GM18907 (cell line): ENCODE results near the gene MRPS24.
"Not testable (repeated sequence)": the region's sequence is repeated elsewhere in the genome, so short reads cannot be mapped to it uniquely, and the experiment has no call there.

ENCODE experiments used
- ATAC-seq: cut with Tn5 transposase; IDR thresholded peaks from one replicate; pipeline ENCODE4 v1.9.1; 2021; ENCODE audit warnings: mild to moderate bottlenecking, moderate library complexity; ENCODE audit not compliant: unreplicated experiment

Gene MRPS24

GRCh38 chr7:43869006-43869866 is at the start of gene MRPS24:
TSS of gene MRPS24 (minus strand) at chr7:43869517. CDS start at chr7:43869495, 22 bp downstream.
- ATAC-seq: peak; percentile 94

- no peak for ATAC-seq
Observed at GRCh38 chr7:43915907-43916306, 46.6 kb upstream of the MRPS24 start.

DNA sequence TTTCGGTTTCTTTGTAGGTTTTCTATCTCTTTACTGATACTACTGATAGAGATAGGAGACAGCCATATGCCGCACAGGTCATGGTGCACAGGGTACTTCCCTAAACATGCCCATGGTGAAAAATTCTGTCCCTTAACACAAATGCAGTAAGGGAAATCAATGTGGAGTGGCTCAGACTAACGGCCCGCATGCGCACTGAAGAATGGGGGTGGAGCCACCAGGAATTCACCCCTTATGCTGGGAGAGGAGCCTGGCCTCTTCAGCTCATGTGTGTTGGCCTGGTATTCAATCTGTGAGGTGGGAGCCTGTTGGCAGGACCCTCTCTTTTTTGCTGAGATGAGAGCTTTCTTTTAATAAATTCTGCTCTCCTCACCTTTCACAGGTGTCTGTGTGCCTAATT is 45.5 kb upstream of the MRPS24 start:
- no peak for ATAC-seq

- ATAC-seq: peak; percentile 82
Observed at GRCh38 chr7:43906331-43907010, 37.2 kb upstream of the MRPS24 start, which contains the start of gene URGCP. TSS of gene URGCP (minus strand) at chr7:43906596. CDS start at chr7:43906575, 21 bp downstream.

DNA sequence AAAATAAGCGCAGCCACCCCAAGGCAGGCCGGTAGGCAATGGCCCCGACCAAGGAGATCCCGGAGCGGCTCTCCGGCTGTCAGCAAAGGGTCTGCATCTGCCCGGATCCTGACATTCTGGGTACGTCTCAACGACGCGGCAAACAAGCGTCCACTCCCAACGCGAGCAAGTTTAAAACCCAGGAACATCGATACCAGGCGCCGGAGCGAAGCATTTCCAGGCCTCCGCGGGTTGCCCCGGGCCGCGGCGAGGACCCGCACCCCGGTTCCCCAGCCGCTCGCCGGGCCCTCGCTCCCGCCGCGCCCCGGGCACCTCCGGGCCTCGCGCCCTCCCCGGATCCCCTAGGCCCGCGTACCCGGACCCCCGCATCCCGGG is 36.6 kb upstream of the MRPS24 start:
- peak; percentile 45 for ATAC-seq

- ATAC-seq: no peak
Observed at GRCh38 chr7:43905209-43905946, 36.1 kb upstream of the MRPS24 start.

DNA sequence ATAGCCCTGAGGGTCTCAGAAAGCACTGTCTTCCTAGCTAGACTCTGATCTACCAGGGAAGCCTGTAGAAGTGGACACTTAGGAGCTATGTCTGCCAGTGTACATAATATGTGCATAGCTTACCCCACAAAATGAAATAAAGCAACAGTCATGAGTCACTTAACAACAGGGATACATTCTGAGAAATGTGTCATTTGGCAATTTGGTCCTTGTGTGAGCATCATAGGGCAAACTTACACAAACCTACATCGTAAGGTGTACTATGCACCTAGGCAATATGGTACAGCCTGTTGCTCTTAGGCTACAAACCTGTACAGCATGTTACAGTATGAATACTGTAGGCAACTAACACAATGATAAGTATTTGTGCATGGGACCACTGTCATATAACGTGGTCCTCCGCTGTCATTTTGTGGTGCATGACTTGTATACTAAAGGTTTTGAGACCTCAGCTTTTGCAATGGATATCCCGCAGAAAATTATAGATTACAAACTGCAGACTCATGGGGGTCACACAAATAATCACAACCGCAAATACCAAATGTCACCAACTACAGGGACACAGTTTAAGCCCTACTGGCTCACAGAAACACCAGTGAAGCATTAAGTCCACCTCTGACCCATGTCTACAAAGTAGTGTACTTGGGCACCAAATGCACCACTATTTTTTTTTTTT is 35.4 kb upstream of the MRPS24 start:
- no peak for ATAC-seq

GRCh38 chr7:43902542-43903054 is 33.3 kb upstream of the MRPS24 start:
- no peak for ATAC-seq

DNA sequence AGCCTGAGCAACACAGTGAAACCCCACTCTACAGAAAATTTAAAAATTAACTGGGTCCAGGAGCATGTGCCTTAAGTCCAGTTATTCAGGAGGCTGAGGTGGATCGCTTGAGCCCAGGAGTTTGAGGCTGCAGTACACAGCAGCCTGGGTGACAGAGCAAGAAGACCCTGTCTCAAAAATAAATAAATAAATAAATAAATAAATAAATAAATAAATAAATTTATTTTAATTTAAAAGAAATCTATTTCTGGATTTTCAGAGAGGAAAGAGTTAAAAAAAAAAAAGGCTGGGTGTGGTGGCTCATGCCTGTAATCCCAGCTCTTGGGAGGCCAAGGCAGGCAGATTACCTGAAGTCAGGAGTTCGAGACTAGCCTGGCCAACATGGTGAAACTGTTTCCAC is 29.3 kb upstream of the MRPS24 start:
- ATAC-seq: not testable (repeated sequence)

- ATAC-seq: no peak
Observed at GRCh38 chr7:43895847-43896415, 26.6 kb upstream of the MRPS24 start.

DNA sequence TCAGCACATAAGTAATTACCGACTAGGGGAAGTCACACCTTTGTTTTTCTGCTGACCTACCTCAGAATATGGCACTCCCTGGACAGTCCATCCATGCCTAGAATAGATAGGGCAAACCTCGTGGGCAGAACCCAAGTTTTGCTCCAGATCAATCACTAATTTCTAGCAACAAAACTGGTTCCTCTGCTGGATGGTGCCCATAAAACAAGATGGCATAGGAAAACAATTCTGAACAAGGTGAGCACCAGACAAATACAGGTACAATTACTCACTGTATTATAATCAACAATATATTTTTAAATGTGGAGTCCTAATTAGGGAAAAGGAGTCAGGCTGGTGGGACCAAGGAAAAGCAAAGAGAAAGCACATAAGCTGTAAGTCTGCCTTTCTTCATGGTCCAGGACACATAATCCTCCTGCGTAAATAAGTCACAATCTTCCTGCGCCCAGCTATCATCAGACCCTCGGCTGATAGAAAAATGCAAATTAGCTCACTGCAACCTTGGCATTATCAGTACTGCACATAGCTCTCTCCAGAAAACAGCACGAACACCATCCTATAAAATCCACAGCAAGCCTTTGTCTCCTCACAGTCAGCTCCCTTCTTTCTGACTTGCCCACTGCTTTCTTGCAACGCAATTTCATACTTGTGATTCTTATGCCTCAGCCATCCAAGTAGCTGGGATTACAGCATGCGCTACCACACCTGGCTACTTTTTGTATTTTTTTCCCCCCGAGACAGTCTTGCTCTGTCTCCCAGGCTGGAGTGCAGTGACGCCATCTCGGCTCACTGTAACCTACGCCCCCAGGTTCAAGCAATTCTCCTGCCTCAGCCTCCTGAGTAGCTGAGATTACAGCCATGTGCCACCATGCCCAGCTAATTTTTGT is 22.0 kb upstream of the MRPS24 start:
- no peak for ATAC-seq

- ATAC-seq: no peak
Observed at GRCh38 chr7:43890468-43890867, 21.2 kb upstream of the MRPS24 start.

- no peak for ATAC-seq
Observed at GRCh38 chr7:43888993-43889945, 20.0 kb upstream of the MRPS24 start.

GRCh38 chr7:43884617-43885016 is 15.3 kb upstream of the MRPS24 start:
- ATAC-seq: no peak

GRCh38 chr7:43884209-43884608 is 14.9 kb upstream of the MRPS24 start:
- ATAC-seq: no peak

- ATAC-seq: no peak
Observed at GRCh38 chr7:43880596-43880995, 11.3 kb upstream of the MRPS24 start.

GRCh38 chr7:43879477-43879876 is 10.2 kb upstream of the MRPS24 start:
- no peak for ATAC-seq

GRCh38 chr7:43878867-43879266 is 9.6 kb upstream of the MRPS24 start:
- no peak for ATAC-seq
